ENCODE data around the gene FOXO6.

DNA sequence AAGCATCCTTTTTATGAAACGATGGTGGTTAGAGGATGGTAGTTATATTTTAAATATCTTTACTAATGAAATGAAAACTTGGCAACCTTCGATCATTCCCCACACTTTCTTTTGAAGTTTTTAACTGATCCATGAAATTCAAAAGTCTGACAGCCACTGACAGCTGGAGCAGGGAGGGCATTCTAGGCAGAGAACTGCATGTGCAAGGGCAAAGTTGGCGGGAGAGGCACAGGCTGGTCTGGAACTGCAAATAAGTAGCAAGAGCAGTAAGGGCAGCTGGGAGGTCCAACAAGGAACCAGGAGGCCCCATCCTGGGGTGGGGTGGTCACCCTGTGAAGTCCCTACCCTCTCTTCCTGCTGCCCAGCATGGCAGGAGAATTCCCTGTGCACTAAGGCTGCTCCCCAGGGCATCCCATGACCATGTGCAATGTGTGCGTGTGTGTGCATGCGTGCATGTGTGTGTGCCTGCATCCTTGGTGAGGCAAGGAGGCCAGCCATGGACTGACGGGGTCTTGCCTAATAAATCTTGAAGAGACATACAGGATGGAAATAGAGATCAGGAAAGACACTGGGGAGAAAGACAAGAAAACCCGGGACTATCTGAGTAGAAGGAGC is 33.1 kb upstream of the FOXO6 start:
- TF ChIP-seq, protein P1, sequence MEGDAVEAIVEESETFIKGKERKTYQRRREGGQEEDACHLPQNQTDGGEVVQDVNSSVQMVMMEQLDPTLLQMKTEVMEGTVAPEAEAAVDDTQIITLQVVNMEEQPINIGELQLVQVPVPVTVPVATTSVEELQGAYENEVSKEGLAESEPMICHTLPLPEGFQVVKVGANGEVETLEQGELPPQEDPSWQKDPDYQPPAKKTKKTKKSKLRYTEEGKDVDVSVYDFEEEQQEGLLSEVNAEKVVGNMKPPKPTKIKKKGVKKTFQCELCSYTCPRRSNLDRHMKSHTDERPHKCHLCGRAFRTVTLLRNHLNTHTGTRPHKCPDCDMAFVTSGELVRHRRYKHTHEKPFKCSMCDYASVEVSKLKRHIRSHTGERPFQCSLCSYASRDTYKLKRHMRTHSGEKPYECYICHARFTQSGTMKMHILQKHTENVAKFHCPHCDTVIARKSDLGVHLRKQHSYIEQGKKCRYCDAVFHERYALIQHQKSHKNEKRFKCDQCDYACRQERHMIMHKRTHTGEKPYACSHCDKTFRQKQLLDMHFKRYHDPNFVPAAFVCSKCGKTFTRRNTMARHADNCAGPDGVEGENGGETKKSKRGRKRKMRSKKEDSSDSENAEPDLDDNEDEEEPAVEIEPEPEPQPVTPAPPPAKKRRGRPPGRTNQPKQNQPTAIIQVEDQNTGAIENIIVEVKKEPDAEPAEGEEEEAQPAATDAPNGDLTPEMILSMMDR (IDR thresholded peaks at IDR 0.05; ENCODE audit: low read depth, low read length): no peak
- TF ChIP-seq EZH2phosphoT487 (IDR thresholded peaks at IDR 0.05; ENCODE audit: low read depth): no peak
